ENCODE measurements around the gene RFPL2.

Gene RFPL2

DNA sequence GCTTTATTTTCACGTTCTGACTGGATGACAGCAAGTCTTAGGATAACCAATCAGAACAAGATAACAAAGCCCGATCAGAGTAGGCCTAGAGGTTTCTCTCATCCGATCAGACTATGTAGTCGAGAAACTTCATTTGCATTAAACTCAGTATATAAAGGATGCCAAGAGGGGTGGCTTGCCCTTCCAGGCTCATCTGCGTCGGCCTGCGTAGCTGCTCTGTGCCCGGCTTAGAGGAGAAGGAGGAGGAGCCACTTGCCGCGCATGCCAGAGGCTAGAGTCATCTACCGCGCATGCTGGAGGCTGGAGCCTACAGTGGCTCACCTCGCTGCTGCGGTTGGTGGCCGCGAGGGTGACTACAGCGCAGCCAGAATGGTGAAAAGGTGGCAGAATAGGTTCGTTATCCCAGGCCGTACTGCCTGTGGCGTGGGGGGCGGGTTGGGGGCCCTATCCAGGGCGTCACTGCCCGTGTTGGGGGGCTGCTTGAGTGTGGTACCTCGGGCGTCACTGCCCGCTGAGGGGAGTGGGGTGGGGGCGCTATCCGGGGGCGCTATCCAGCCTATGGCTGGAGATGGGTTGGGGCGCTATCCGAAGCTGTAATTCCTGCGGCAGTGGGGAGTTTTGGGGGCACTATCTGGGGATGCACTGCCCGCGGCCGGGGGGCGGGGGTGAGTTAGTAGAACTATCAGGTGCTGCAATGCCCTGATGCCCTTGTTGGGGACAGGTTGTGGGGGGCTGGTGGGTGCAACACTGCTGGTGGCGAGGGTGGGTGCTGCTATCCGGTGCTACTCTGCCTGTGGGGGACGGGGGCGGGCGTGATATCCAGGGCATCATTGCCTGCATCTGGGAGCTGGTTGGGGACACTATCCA, at the start of gene RFPL2:
Gene RFPL2 (minus strand): TSS at position 218 of the 867 bp plus-strand sequence. CDS start 2,622 bp downstream, outside the sequence.
- DNase-seq (ENCODE audit: low spot score): peak; percentile 43

DNA sequence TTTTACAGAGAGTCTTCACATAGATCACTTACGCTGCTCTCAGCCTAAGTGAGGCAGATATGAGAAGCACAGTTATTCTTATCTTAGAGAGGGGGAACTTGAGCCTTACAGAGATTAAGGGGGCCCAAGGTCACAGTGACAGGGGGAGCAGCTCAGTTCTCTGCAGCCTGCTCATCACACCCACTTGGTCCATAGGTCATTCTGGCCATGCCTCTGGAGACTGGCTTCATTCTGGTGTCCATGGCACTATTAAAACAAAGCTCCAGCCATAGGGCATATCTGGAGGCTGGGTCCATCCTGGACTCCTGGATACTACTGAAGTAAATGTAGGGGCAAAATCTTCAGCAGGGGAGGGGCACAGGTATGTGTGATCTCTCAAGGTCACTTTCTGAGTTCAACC, 44.4 kb upstream of the RFPL2 start:
- no peak for DNase-seq (ENCODE audit: low spot score)

DNA sequence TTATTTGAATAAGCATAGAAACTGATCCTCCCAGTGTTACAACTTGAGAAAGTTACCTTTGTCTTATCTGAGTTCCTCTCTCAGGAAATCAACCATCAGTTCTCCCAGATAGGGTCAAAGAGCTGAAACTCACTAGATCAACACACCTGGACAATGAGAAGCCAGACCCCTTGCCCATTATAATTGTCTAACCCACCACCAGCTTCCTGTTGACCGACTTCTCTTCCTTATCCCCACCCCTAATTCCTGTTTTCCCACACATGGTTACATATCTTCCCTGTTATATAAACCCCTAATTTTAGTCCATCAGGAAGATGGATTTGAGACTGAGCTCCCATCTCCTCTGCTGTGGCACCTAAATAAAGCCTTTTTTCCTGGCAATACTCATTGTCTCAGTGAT, 43.4 kb upstream of the RFPL2 start:
- DNase-seq (ENCODE audit: low spot score): no peak

DNA sequence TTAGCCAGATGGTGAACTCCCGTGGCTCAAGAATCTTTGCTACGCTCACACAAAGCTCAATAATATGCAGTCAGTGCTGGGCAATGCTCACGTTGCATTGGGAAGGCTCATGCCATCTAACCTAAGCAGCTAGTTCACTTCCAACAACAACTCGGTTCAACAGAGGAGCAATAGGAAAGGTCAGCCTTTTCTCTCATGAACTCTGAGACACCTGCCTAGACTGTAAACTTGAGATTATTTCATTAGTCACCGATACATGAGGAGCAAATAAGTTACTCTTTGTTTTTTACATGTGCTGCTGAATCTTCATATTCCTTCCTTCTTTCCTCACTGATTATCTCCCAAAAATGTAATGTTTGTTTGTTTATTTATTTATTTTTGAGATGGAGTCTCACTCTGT, 41.3 kb upstream of the RFPL2 start:
- DNase-seq (ENCODE audit: low spot score): no peak

DNA sequence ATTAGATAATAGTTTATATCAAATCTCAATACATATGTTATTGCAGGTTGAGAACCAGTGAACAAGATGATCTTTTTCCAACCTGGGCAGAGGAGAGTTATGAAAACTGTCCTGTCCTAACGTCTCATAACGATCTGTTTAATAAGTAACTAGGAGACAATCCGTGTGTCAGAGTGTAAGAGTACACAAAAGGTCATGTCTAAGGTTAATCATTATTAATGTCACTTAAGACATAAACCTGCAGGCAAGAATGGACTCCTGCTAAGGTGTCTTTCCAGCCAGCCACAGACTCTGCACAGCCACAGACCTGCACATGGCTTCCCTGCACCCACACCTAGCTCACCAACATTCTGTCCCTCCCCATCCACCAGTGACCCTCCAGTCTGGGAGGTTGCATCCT, 40.2 kb upstream of the RFPL2 start:
- no peak for DNase-seq (ENCODE audit: low spot score)

DNA sequence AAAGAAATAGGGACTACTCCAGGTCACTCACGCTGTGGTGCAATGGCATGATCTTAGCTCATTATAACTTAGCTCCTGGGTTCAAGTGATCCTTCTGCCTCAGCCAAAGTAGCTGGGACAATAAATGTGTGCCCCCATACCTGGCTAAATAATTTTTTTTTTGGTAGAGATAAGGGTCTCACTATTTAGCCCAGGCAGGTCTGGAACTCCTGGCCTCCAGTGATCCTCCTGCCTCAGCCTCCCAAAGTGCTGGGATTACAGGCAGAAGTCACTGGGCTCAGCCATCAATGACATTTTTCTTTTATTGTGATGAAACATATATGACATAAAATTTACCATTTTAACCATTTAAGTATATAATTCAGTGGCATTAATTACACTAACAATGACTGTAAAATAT, 39.7 kb upstream of the RFPL2 start:
- no peak for DNase-seq (ENCODE audit: low spot score)

DNA sequence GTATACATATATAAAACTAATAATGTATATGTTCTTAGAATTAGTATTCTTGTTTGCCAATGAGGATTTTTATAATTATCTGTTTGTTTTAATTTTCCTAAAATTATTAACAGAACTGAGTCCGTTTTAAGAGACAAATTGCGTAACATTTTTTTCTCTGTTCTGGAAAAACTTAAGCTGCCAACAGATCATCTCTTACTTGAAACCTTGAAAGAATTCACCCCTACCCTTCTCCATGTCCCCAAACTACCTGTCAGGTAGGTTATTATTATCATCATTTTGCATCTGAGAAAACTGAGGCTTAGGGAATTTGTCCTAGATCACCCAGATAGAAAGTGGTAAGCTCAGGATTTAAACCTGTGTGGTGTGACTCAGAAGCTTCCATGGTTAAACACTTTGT, 35.6 kb upstream of the RFPL2 start:
- no peak for DNase-seq (ENCODE audit: low spot score)

DNA sequence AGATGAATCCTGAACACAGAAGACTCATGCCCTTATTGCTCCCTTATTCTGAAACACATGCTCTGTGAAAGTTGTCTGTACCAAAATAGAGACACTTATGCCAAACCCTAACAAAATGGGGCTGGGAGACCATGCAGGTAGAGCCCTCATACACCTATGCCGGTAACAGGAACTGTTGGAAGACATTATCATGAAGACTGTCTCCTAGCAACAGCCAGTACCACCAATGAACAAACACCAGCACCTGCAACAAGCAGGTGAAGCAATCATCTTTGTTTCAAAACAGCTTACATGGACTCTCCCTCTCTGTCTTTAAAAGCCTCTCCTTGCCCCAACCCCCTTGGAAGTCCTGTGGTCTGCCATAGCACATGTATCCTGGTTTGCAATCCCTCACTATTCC, 33.0 kb upstream of the RFPL2 start:
- no peak for DNase-seq (ENCODE audit: low spot score)

DNA sequence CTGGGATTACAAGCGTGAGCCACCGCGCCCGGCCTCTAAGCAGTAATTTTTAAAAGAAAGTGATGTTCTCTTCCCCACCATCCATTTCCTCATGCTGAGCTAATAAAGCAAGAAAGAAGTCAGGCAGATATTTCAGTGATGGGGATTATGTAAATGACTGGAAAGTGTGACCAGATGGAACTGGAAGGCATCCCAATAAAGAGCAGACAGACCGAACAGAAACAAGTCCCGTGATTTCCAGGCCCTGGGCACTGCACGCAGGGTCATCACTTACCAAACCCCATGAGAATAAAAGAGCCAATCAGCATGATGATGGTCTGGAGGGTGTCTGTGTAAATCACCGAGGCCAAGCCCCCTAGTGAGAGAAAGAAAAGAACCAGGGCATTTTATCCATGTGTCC, 32.1 kb upstream of the RFPL2 start:
- DNase-seq (ENCODE audit: low spot score): no peak

DNA sequence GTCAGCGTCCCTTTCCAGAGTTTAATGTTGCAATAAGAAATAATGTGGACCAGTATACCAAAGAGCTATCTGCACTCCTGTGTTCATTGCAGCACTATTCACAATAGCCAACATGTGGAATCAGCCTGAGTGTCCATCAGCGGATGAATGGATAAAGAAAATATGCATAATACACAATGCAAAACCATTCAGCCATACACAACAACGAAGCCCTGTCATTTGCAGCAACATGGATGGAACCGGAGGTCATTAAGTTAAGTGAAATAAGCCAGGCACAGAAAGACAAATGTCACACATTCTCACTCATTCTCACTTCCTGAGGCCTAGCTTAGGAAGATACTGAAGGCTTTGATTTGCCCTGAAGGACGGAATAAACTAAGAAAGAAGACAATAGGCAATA, 28.2 kb upstream of the RFPL2 start:
- DNase-seq (ENCODE audit: low spot score): peak; percentile 56

DNA sequence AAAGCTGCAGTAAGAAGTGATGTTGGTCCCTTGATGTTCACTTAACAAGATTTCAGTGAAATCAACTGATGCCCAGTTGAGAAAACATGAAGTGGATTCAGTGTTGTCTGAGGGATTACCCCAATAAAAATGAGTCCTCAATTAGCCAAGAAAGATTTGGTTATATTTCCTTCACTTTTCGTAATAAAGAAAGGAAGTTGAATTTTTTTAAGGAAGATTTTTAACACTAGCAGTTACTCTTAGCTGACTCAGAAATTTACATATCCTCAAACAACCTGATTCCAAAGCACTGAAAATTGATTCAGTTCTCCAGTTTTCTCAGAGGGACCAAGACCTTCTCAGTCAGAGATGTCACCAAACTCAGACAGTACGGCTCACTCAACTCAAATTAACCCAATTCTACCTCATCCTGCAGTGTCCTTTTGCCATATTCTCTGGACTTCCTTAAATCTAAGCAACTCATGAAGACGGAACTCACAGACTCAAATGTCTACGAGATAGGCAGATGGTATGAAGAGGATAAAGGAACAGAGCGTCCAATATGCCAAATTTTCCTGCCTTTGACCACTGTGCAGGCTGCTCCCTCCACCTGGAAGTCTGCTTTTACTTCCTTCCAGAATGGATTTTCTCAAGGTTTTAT, 27.4 kb upstream of the RFPL2 start:
- DNase-seq (ENCODE audit: low spot score): no peak

DNA sequence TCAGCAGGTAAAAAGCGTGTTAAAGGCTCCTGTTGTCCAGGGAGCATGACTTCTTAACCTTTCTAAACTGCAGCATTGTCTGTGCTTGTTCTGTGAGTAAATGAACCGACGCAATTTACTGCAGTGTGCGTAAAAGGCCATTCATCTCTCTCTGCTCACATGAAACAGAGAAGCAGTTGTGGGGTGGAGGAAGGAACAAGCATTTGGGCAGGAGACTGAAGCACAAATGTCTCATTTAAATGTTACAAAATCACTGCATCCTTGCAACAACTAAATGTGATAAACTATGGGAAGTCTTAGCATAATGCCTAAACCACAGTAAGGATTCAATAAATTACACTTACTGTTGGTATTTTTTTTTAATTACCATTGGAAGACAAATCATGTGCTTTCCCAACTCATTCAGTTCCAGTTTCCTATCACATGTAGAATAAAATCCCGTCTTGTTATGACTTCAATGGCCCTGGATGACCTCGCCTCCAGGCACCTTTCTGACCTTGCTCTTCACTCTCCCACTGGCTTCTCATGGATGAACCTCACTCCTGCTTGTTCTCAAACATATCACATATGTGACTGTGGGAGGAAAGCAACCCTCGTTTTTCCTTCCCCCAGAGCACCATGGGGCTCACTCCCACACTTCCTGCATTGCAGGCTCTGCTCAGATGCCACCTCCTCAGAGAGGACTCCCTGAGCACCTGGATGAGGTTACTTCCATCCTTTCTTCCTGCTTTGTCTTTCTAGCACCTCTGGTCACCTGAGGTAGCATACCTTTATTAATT, 21.6 kb upstream of the RFPL2 start:
- DNase-seq (ENCODE audit: low spot score): no peak

DNA sequence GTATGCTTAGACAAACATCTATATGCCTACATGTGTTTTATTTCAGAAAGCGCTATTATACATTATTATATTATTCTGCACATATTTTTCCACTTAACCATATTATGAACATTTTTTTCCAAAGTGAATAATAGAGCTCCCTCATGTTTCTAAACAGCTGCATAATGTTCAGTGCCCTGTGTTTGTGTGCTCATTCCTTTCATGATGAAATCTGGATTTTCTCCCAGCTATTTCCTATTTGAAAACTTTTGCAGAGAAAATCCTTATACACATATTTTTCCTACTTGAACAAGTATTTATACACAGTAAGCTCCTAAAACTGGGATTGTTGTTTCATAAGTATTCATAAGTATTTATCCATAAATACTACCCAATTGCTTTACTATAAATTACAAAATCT, 18.1 kb upstream of the RFPL2 start:
- DNase-seq (ENCODE audit: low spot score): no peak

DNA sequence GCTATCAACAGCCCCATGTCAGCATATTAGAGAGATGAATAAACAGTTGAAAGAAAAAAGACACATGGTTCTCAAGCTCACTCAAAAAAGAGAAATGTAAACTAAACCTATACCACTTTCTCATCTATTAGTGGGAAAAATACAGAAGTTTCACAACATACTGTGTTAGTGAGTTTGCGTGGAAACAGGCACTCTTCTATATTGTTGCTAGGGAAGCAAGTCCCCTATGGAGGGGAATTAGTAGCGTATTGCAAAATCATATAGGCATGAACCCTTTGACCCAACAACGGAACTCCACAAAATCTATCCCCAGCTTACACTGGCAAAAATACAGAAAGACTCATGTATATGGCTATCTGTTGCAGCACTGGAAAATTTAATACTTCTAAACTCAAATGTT, 14.2 kb upstream of the RFPL2 start:
- DNase-seq (ENCODE audit: low spot score): no peak

DNA sequence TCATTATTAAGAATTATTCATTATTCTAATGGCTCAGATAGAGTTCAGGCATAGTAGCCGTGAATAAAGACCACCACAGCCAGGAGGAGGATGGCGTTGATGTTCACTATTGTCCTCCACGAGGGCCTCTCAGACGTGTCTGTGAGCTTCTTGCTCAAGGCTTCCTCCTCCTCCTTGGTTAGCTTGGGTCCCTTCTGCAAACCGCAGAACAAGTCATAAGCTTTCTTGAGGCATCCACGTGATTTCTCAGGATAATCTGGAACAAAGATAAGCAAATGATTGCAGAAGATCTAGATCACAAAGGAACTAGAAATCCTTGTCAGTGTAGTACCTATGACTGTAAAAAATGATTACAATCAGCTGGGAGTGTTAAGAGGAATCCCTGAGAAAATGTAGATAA, 13.6 kb upstream of the RFPL2 start:
- peak; percentile 65 for DNase-seq (ENCODE audit: low spot score)

DNA sequence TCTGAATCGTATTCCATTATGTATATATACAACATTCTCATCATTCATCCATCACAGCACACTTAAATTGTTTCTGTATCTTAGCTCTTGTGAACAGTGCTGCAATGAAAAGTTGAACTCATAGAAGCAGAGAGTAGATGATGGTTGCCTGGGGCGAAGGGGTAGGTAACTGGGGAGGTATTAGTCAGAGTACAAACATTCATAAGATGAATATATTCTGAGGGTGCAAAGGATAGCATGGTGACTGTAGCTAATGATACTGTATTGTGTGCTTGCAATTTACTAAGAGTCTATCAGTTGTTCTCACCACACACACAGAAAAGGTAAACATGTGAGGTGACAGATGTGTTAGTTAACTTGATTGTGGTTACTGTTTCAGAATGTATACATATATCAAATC, 12.6 kb upstream of the RFPL2 start:
- no peak for DNase-seq (ENCODE audit: low spot score)

DNA sequence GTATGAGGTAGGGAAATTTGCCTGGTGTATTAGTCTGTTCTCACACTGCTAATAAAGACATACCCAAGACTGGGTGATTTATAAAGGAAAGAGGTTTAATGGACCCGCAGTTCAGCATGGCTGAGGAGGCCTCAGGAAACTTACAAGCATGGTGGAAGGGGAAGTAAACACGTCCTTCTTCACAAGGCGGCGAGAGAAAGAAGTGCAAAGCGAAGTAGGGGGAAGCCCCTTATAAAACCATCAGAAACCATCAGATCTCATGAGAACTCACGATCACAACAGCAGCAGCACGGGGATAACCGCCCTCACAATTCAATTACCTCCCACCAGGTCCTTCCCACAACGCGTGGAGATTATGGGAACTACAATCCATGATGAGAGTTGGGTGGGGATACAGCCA, 12.0 kb upstream of the RFPL2 start:
- DNase-seq (ENCODE audit: low spot score): no peak

DNA sequence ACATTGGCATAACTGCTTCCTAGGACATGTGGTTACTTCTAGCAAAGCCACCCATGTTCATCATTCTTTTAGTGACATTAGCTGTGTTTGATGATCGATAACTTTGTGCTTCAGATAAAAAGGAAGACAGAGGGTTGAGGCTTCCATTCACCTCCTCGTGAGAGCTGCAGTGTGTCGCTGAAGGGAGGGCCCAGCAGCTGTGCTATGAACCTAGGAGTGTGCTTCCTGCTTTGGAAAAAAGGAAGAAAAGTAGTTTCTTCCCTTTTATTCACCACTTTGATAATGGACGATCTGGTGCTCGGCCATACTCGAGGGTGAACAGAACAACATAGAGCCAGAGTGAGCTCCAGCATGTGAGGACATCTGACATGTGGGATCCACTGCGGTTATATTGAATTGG, 6.1 kb upstream of the RFPL2 start:
- no peak for DNase-seq (ENCODE audit: low spot score)

DNA sequence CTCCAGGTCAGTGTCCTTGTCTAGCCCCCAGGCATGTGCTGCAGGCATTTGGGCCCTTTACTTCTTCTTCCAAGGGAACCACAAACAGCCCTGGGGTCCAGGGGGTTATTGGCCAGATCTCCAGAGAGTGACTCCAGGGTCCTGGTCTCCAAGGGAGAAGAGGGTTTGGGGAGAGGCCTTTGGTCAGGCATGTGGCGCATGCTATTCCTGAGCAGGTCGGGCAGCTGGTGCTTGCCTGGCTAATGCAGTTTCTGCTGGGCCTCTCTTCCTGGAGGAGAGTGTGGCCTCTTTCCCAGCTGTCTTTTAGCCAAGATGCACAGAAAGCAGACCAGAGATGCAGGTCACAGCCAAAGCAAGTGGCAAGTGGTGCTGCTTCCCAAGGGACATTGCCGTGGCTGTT, 3.8 kb upstream of the RFPL2 start:
- DNase-seq (ENCODE audit: low spot score): no peak

DNA sequence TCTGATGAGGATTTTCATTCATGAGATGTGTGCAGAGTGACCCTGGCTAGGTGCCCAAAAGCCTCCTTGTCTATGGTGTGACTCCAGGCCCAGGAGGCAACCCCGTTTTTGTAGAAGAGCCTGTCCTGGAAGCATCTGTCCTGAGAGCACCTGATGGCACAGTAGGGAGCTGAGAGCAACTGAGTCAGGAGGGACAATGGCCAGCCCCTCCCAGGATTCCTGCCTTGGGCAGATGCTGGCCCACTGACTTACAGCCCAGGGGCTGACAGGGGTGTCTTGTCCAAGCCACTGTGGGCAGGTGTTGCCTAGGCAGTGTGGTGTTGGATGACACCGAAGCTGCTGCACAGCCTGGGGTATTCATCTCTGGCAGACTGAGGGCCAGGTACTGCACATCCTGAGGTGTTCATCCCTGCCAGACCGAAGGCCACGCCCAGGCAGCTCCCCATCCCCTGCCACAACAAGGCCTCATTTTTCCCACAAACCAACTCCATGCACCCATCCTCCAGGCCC, 3.2 kb upstream of the RFPL2 start:
- DNase-seq (ENCODE audit: low spot score): no peak

DNA sequence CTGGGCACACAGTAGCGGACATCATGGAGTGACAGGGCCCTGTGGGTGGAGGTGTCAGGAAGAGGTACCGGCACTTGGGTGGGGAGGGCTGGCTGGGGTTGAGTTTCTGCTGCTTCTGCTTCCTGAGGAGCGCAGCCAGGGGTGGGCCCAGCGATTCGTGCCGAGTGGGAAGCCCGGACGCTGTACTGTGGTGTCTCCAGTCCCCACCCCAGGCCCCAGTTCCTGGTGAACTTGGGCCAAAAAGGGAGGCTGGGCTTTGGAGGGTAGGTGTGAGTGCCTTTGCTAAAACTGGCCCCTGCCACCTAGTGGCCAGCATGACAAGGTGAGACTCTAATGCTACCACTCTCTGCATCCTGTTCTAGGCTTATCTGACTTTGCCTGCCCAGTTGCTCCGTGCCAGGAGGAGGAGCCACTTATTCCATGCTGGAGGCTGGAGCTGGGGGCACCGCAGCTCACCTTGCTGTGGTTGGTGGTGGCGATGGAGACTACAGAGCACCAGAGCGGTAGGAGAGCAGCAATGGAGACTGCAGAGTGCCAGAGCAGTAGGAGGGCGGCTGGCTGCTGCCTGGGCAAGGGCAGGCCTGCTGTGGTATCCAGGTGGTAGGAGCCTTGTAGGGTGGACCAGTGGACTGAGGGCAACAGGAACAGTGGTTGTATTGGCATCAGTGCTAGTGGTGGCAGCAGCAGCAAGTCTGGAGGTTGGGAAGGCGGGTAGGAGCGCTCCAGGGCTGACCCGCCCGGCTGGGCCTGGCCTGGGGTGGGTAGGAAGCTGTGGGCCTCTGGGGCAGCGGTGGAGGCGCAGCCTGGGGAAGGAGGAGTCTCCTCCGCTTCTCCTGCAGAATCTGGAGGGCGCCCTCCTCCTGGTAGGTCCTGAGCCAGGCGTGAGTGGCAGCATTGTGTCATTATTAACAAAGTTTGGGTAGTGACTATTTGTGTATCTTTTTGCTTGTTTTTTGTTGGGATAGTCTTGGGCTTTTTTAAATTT, 2.2 kb upstream of the RFPL2 start:
- no peak for DNase-seq (ENCODE audit: low spot score)
